Measurements from ENCODE around the gene CAMTA2. TPM values are rescaled to one million over a fixed set of nuclear protein-coding genes. Genes with fewer than 3 reads are reported as not detected.

CAMTA2 gene
- total and polyA plus RNA-seq, 2 donors: 2.8 to 51.5 TPM

Other genes starting within 250 kb of the CAMTA2 start
- 0.52 TPM for gene ZMYND15, start 247.8 kb downstream of the CAMTA2 start, total RNA-seq
- 3.8 TPM for gene ZMYND15, start 247.8 kb downstream of the CAMTA2 start, polyA plus RNA-seq
- gene CXCL16, start 247.7 kb downstream of the CAMTA2 start, total RNA-seq: 3.3 TPM
- 32.9 TPM for gene CXCL16, start 247.7 kb downstream of the CAMTA2 start, polyA plus RNA-seq
- gene TM4SF5, start 215.8 kb downstream of the CAMTA2 start, total RNA-seq: not detected
- 0.14 TPM for gene TM4SF5, start 215.8 kb downstream of the CAMTA2 start, polyA plus RNA-seq
- 2.7 TPM for gene VMO1, start 201.3 kb downstream of the CAMTA2 start, total RNA-seq
- gene VMO1, start 201.3 kb downstream of the CAMTA2 start, polyA plus RNA-seq: 30.6 TPM
- 0.14 TPM for gene GLTPD2, start 198.7 kb downstream of the CAMTA2 start, total RNA-seq
- 0.16 TPM for gene GLTPD2, start 198.7 kb downstream of the CAMTA2 start, polyA plus RNA-seq
- 183 TPM for gene PSMB6, start 191.5 kb downstream of the CAMTA2 start, total RNA-seq
- gene PSMB6, start 191.5 kb downstream of the CAMTA2 start, polyA plus RNA-seq: 122 TPM
- gene PLD2, start 180.5 kb downstream of the CAMTA2 start, total RNA-seq: 14.5 TPM
- gene PLD2, start 180.5 kb downstream of the CAMTA2 start, polyA plus RNA-seq: 30.7 TPM
- gene MINK1, start 154.3 kb downstream of the CAMTA2 start, total RNA-seq: 10.2 TPM
- 83.8 TPM for gene MINK1, start 154.3 kb downstream of the CAMTA2 start, polyA plus RNA-seq
- 0.57 TPM for gene C17orf107, start 88.1 kb downstream of the CAMTA2 start, total RNA-seq
- gene C17orf107, start 88.1 kb downstream of the CAMTA2 start, polyA plus RNA-seq: 1.2 TPM
- 0.24 TPM for gene CHRNE, start 84.6 kb downstream of the CAMTA2 start, total RNA-seq
- 1.9 TPM for gene CHRNE, start 84.6 kb downstream of the CAMTA2 start, polyA plus RNA-seq
- gene GP1BA, start 55.4 kb downstream of the CAMTA2 start, total RNA-seq: 0.14 TPM
- gene GP1BA, start 55.4 kb downstream of the CAMTA2 start, polyA plus RNA-seq: 0.09 TPM
- gene SLC25A11, start 47.6 kb downstream of the CAMTA2 start, total RNA-seq: 46.7 TPM
- gene SLC25A11, start 47.6 kb downstream of the CAMTA2 start, polyA plus RNA-seq: 30.9 TPM
- 73.0 TPM for gene RNF167, start 47.4 kb downstream of the CAMTA2 start, total RNA-seq
- gene RNF167, start 47.4 kb downstream of the CAMTA2 start, polyA plus RNA-seq: 189 TPM
- 635 TPM for gene PFN1, start 39.1 kb downstream of the CAMTA2 start, total RNA-seq
- gene PFN1, start 39.1 kb downstream of the CAMTA2 start, polyA plus RNA-seq: 727 TPM
- 12.4 TPM for gene ENO3, start 36.6 kb downstream of the CAMTA2 start, total RNA-seq
- 25.7 TPM for gene ENO3, start 36.6 kb downstream of the CAMTA2 start, polyA plus RNA-seq
- gene SPAG7, start 19.9 kb downstream of the CAMTA2 start, total RNA-seq: 60.9 TPM
- gene SPAG7, start 19.9 kb downstream of the CAMTA2 start, polyA plus RNA-seq: 98.8 TPM
- 0.24 TPM for gene INCA1, start 9.8 kb upstream of the CAMTA2 start, total RNA-seq
- gene INCA1, start 9.8 kb upstream of the CAMTA2 start, polyA plus RNA-seq: 1.5 TPM
- gene KIF1C, start 10.3 kb upstream of the CAMTA2 start, total RNA-seq: 10.8 TPM
- gene KIF1C, start 10.3 kb upstream of the CAMTA2 start, polyA plus RNA-seq: 15.4 TPM
- gene SLC52A1, start 47.8 kb upstream of the CAMTA2 start, total RNA-seq: 0.80 TPM
- gene SLC52A1, start 47.8 kb upstream of the CAMTA2 start, polyA plus RNA-seq: 0.96 TPM
- gene ZFP3, start 90.8 kb upstream of the CAMTA2 start, total RNA-seq: 3.3 TPM
- gene ZFP3, start 90.8 kb upstream of the CAMTA2 start, polyA plus RNA-seq: 4.6 TPM
- gene ZNF232, start 124.2 kb upstream of the CAMTA2 start, total RNA-seq: 9.5 TPM
- gene ZNF232, start 124.2 kb upstream of the CAMTA2 start, polyA plus RNA-seq: 9.9 TPM
- 0.14 TPM for gene USP6, start 128.4 kb upstream of the CAMTA2 start, total RNA-seq
- gene USP6, start 128.4 kb upstream of the CAMTA2 start, polyA plus RNA-seq: 0.30 TPM
- 12.2 TPM for gene ZNF594, start 204.2 kb upstream of the CAMTA2 start, total RNA-seq
- 5.0 TPM for gene ZNF594, start 204.2 kb upstream of the CAMTA2 start, polyA plus RNA-seq
- gene SCIMP, start 247.2 kb upstream of the CAMTA2 start, total RNA-seq: 0.80 TPM
- 5.1 TPM for gene SCIMP, start 247.2 kb upstream of the CAMTA2 start, polyA plus RNA-seq

All from thymus (tissue), 2 donors.